HEK293T (cell line): ENCODE results near the gene GCC1.

Experiments used
- BHLHE40 ChIP-seq: fragments of 450-650 bp; IDR thresholded peaks from 2 replicates; pipeline ENCODE4 v1.6.1; 2016; ENCODE audit warnings: mild to moderate bottlenecking, moderate library complexity, borderline replicate concordance
- L3MBTL2 ChIP-seq: fragments of 450-650 bp; conservative IDR thresholded peaks from 2 replicates; pipeline ENCODE4 v1.6.1; 2016; ENCODE audit warnings: mild to moderate bottlenecking
- TARDBP ChIP-seq: fragments of 450-650 bp; IDR thresholded peaks from 2 replicates; pipeline ENCODE4 v1.6.1; 2016

- TF ChIP-seq L3MBTL2 (no peak), TARDBP (no peak), BHLHE40 (no peak)
These were observed 48.7 kb downstream of the GCC1 start for GRCh38 chr7:127536741-127537140.
